Nephron progenitor cell (in vitro differentiated cells): ENCODE data around the gene SH3BGRL2.

Experiments
- DNase-seq: peaks from one replicate; pipeline ENCODE4 v3.0.0; 2021
- H3K27ac Mint-ChIP-seq: 2 replicates; pipeline ENCODE4 v1.8.0; 2021; ENCODE audit warnings: mild to moderate bottlenecking, moderate library complexity, mixed read lengths
- H3K27me3 Mint-ChIP-seq: 2 replicates; pipeline ENCODE4 v1.8.0; 2021; ENCODE audit warnings: mild to moderate bottlenecking, low read depth, mixed read lengths; ENCODE audit not compliant: poor library complexity
- H3K36me3 Mint-ChIP-seq: 2 replicates; pipeline ENCODE4 v1.8.0; 2021; ENCODE audit warnings: low read depth, mixed read lengths
- H3K4me1 Mint-ChIP-seq: 2 replicates; pipeline ENCODE4 v1.8.0; 2021; ENCODE audit warnings: mixed read lengths
- H3K4me3 Mint-ChIP-seq: 2 replicates; pipeline ENCODE4 v1.8.0; 2021; ENCODE audit warnings: mild to moderate bottlenecking, moderate library complexity, mixed read lengths
- H3K9me3 Mint-ChIP-seq: 2 replicates; pipeline ENCODE4 v1.8.0; 2021; ENCODE audit warnings: mild to moderate bottlenecking, moderate library complexity, mixed read lengths
- TF ChIP-seq, protein P1 (sequence below): fragments of 200-600 bp; sonication (generic); IDR thresholded peaks from 2 replicates; pipeline ENCODE4 v1.5.0; 2021; ENCODE audit warnings: antibody characterized with exemption

Gene SH3BGRL2

DNA sequence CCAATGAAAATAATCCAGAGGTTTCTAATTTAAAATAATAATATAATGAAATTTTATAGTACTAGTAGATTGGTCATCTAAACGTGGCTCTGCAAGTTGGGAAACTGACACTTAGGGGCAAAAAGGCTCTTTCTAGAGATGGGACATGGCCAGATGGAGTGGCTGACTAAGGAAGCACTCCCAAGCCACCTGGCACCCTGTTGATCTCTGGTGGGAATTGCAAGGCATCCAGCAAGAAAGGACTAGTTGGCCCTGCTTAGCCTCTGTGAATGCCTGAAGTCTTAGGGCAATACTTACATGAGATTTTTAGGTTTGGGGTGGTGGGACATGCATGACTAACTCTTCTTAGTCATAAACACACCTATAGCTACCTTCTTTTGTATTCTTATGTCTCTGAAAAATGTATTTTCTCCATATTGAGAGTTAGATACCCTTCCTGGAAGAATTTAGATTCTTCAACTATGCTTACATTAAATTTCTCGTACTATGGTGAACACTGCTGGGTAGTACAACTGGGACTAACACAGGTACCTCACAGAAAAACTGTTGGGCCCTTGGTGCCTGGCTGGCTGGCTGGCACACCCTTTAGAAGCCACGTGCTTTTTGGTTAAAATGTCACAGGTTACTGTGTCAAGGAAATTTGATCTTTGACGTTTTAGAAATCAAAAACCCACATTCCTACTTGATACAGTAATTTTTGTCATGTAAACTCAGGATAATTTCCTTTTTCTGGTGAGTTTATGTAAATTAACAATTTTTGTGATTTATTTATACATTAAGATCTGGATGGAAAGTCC, 25.0 kb upstream of the SH3BGRL2 start:
- no peak for DNase-seq
- no peaks in the 10 kb centered on the region for H3K9me3 Mint-ChIP-seq
- no peaks in the 10 kb centered on the region for H3K27me3 Mint-ChIP-seq
- no peak overlapping the region for H3K4me3 Mint-ChIP-seq
- H3K4me1 Mint-ChIP-seq, result peaks cover 6% of the 10 kb centered on the region
- no peaks in the 10 kb centered on the region for H3K36me3 Mint-ChIP-seq
- no peak overlapping the region for H3K27ac Mint-ChIP-seq
- TF ChIP-seq, protein P1, sequence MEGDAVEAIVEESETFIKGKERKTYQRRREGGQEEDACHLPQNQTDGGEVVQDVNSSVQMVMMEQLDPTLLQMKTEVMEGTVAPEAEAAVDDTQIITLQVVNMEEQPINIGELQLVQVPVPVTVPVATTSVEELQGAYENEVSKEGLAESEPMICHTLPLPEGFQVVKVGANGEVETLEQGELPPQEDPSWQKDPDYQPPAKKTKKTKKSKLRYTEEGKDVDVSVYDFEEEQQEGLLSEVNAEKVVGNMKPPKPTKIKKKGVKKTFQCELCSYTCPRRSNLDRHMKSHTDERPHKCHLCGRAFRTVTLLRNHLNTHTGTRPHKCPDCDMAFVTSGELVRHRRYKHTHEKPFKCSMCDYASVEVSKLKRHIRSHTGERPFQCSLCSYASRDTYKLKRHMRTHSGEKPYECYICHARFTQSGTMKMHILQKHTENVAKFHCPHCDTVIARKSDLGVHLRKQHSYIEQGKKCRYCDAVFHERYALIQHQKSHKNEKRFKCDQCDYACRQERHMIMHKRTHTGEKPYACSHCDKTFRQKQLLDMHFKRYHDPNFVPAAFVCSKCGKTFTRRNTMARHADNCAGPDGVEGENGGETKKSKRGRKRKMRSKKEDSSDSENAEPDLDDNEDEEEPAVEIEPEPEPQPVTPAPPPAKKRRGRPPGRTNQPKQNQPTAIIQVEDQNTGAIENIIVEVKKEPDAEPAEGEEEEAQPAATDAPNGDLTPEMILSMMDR, result no peak

DNA sequence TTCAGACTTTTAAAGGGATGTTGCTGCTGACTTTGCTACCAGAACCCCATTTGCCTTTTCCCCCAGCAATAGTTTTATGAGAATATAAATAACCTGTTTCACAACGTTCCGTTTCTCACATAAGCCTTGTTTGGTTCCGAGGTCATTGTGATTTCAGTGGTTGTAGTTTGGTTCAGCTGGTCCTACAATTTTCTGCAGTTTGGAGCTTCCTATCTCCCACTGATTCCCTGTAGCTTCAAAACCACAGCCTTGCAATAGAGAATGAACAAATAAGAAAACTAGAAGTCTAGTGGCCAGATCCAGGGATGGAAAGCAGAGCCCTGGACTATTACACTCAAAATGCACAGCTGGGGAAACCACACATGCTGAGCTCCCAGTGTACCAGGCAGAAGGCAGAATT, 24.1 kb upstream of the SH3BGRL2 start:
- no peak overlapping the region for H3K27ac Mint-ChIP-seq
- H3K36me3 Mint-ChIP-seq, result no peaks in the 10 kb centered on the region
- TF ChIP-seq, protein P1, result no peak
- no peaks in the 10 kb centered on the region for H3K9me3 Mint-ChIP-seq
- H3K4me1 Mint-ChIP-seq, result peaks cover 6% of the 10 kb centered on the region
- H3K27me3 Mint-ChIP-seq, result no peaks in the 10 kb centered on the region
- no peak overlapping the region for H3K4me3 Mint-ChIP-seq
- DNase-seq, result no peak

DNA sequence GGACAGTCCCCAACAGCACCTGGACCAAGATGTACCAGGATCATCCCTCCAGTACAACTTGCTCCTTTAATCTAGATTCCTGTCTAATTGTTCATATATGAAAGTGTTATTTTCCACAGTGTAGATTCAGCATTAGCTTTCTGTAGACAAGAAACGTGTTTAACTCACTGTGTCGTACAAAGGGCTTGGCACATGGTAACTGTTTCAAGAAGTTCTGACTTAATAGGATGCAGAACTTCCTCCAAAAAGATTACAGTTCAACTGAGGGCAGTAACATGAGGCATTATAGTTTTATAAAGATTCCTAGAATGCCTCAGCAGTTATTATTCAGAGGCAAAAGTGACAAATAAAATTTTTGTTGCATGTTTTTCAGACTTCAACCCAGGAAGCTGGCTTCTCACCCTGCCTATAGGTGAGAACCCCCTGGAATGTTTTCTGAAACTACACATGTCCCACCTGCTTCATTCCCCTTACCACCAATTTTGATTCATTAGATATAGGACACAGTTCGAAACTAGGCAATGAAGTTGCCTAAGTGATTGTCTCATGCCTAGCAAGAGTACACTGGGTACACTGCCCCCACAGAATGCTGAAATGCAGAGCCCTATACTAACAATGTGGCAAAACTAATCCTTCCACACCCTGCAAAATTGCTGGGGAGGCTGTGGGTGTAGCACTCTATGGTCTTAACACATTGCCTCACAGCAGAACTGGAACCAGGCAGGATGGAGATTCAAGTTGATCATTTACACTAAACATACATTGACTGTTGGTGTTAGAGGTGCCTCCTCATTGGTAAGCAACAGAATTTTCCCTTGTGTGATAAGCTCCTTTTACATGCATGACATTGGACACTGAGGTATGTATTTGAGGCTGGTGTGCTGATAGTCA, 22.6 kb upstream of the SH3BGRL2 start:
- Mint-ChIP-seq H3K36me3 (no peaks in the 10 kb centered on the region), H3K4me1 (no peaks in the 10 kb centered on the region), H3K27ac (no peak overlapping the region), H3K4me3 (no peak overlapping the region), H3K9me3 (no peaks in the 10 kb centered on the region), H3K27me3 (no peaks in the 10 kb centered on the region)
- no peak for DNase-seq
- TF ChIP-seq, protein P1, result no peak

DNA sequence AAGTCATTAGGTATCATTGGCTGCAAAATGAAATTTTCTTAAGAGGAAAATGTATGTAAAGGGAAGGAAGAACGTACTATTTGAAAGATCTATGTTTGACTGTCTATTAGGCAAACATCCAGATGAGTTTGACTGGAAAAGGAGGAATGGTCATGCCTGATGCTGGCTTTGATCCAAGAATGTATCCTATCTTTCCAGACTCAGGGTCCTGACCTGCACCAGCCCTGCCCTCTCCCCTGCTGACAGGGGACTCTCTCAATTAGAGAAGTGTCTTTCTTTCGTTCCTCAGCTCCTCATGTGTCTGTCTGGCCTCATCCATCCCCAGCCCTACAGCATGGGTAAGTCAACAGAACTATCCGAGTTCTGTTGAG, 21.9 kb upstream of the SH3BGRL2 start:
- Mint-ChIP-seq H3K4me1 (peaks cover 6% of the 10 kb centered on the region), H3K27me3 (peaks cover 2% of the 10 kb centered on the region), H3K9me3 (no peaks in the 10 kb centered on the region), H3K4me3 (no peak overlapping the region), H3K36me3 (no peaks in the 10 kb centered on the region), H3K27ac (no peak overlapping the region)
- no peak for DNase-seq
- TF ChIP-seq, protein P1, result no peak

DNA sequence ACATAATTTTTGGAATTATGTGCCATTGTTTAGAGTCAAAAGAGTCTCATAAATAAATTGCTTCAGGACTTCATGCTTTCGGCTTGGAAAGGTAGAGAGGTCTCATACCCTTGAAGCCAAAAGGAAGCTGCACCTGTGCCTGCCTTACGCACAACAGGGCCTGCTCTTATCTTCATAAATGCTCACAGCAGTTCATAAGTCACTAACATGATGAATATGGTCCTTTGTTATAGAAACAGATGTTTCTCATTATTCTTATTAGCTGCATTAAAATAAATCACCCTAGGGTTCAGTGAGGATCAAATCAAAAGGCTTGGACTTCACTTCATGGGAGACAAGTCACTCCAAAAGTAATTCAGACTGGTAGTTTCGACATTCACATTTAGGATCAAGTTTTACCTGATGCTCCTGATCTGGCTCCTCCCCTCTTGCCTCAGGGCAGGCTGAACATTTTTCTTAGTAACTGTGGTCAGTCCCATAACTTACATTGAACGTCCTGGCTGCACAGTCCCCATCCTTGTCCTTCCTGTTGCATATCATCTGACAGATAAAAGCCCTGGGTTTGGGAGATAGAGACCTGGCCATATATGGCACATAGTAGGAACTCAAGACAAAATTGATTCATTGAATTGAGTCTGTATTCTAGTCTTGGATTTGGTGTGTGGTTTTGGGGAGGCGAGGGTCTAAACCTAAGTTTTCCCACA, 20.7 kb upstream of the SH3BGRL2 start:
- H3K4me1 Mint-ChIP-seq, result peaks cover 15% of the 10 kb centered on the region
- H3K27me3 Mint-ChIP-seq, result peaks cover 2% of the 10 kb centered on the region
- no peak overlapping the region for H3K27ac Mint-ChIP-seq

More for the DNA sequence above, 20.7 kb upstream of the SH3BGRL2 start:
- no peaks in the 10 kb centered on the region for H3K9me3 Mint-ChIP-seq
- no peak overlapping the region for H3K4me3 Mint-ChIP-seq
- no peaks in the 10 kb centered on the region for H3K36me3 Mint-ChIP-seq
- no peak for DNase-seq
- TF ChIP-seq, protein P1, result no peak
